Activated CD4-positive, alpha-beta T cell treated with anti-CD3 and anti-CD28 coated beads for 4 hours (primary cell): Measurements from ENCODE around the gene PGM1.
"Not testable (repeated sequence)": the region's sequence is repeated elsewhere in the genome, so short reads cannot be mapped to it uniquely, and the experiment has no call there.

Experiments used
- DNase-seq, 2 donors: peaks; one replicate each; pipeline ENCODE4 v3.0.0-alpha.2; 2020

PGM1 gene

GRCh38 chr1:63593303-63593885 lies at the start of gene PGM1:
PGM1 (plus strand) TSS chr1:63593411; CDS start chr1:63593489, 78 bp downstream.
- DNase-seq: peak; percentile 68 to 72

GRCh38 chr1:63545780-63546179 lies 47.4 kb upstream of the PGM1 start:
- DNase-seq: no peak

GRCh38 chr1:63547621-63548294 lies 45.5 kb upstream of the PGM1 start:
- DNase-seq: no peak

- no peak for DNase-seq
These were observed 44.9 kb upstream of the PGM1 start for GRCh38 chr1:63548303-63548702.

- DNase-seq: no peak
These were observed 44.3 kb upstream of the PGM1 start for GRCh38 chr1:63548877-63549276.

GRCh38 chr1:63555480-63555879 lies 37.7 kb upstream of the PGM1 start:
- DNase-seq: no peak

- peak; percentile 2 to 5 for DNase-seq
These were observed 35.7 kb upstream of the PGM1 start for GRCh38 chr1:63557365-63557987.

GRCh38 chr1:63559357-63559756 lies 33.9 kb upstream of the PGM1 start:
- DNase-seq: no peak

GRCh38 chr1:63563745-63564144 lies 29.5 kb upstream of the PGM1 start:
- no peak for DNase-seq

- DNase-seq: no peak
These were observed 24.1 kb upstream of the PGM1 start for GRCh38 chr1:63569068-63569467.

- DNase-seq: no peak
These were observed 23.4 kb upstream of the PGM1 start for GRCh38 chr1:63569640-63570316.

- not testable (repeated sequence) for DNase-seq
These were observed 20.5 kb upstream of the PGM1 start for GRCh38 chr1:63572686-63573085.

GRCh38 chr1:63574203-63574796 lies 18.9 kb upstream of the PGM1 start:
- DNase-seq: not testable (repeated sequence)

GRCh38 chr1:63575340-63575826 lies 17.8 kb upstream of the PGM1 start:
- peak in 1 of 2 donors; percentile 21 for DNase-seq

GRCh38 chr1:63586326-63586725 lies 6.9 kb upstream of the PGM1 start:
- DNase-seq: not testable (repeated sequence)

GRCh38 chr1:63590166-63590560 lies 3.0 kb upstream of the PGM1 start:
- no peak for DNase-seq

GRCh38 chr1:63592536-63593302 lies 492 bp upstream of the PGM1 start:
- DNase-seq: no peak

GRCh38 chr1:63593886-63594605 lies 835 bp downstream of the PGM1 start:
- peak; percentile 74 for DNase-seq

- DNase-seq: no peak
These were observed 2.2 kb downstream of the PGM1 start for GRCh38 chr1:63595435-63595834.

GRCh38 chr1:63599799-63600198 lies 6.6 kb downstream of the PGM1 start:
- DNase-seq: no peak

GRCh38 chr1:63600248-63600647 lies 7.0 kb downstream of the PGM1 start:
- no peak for DNase-seq

GRCh38 chr1:63601061-63601460 lies 7.8 kb downstream of the PGM1 start:
- no peak for DNase-seq
